Activated CD8-positive, alpha-beta memory T cell treated with anti-CD3 and anti-CD28 coated beads, Interleukin-2, amount 50 U/mL, for 24 hours (primary cell): ENCODE results near the gene RGS12.

Experiments used
- DNase-seq: peaks from one replicate; pipeline ENCODE4 v3.0.0-alpha.2; 2020; ENCODE audit errors: extremely low read depth

The RGS12 gene

DNA sequence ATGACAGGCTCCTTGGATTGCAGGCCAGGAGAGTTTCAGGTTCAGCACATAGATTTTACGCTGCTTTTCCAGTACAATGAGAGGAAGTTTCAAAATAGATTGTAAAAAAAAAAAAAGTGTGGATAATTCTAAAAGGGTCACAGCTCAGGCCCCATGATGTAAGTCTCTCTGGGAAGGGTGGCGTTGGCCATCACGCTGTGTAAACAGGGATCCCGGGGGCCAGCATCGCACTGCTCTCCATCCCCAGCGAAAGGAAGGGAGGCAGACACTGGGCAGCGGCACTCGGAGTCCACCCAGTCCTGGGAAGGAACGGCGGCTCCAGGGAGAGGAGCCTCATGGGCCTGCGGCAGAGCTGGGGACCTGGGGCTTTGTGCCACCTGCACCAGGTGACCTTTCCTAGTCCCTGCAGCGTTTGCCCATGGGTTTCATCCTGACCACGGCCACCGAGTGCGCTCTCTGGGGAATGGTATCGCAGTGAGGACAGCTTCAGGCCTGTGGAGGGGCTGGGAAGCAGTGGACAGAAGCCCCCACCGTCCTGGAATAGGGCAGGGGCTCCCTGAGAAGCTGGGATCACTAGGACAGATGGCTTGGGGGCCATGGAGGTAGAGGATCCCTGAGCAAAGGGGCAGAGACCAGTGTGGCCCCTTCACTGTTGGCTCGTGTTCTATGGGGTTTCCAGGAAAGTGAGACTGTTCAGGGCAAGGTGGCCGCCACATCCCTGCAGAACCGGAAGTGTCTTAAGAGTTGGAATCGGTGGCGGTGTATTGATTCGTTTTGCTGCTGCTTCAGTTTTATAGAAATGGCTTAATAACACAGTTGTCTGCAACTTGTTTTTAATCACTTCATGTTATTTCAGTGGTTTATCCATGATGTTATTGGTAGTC, 38.9 kb downstream of the RGS12 start:
- DNase-seq: no peak

- DNase-seq: no peak
Observed at GRCh38 chr4:3332498-3332897, 39.7 kb downstream of the RGS12 start.

- no peak for DNase-seq
Observed at GRCh38 chr4:3334316-3334715, 41.5 kb downstream of the RGS12 start.

DNA sequence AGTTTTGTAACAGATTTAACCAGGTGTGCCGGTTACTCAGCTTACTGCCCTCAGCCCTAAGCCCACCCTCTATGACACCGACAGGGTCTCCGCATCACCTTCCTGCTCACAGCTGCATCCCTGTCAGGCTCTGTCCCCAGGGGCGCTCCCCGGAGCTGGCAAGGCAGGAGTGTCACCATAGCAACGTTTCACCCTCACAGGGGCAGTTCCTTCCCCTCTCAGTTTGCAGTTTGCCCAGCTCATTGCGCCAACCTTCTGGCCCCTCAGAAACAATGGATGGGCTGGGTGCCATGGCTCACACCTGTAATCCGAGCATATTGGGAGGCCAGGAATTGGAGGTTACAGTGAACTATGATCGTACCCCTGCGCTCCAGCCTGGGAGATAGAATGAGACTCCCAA, 42.6 kb downstream of the RGS12 start:
- DNase-seq: no peak

GRCh38 chr4:3335982-3336381, 43.2 kb downstream of the RGS12 start:
- DNase-seq: no peak

DNA sequence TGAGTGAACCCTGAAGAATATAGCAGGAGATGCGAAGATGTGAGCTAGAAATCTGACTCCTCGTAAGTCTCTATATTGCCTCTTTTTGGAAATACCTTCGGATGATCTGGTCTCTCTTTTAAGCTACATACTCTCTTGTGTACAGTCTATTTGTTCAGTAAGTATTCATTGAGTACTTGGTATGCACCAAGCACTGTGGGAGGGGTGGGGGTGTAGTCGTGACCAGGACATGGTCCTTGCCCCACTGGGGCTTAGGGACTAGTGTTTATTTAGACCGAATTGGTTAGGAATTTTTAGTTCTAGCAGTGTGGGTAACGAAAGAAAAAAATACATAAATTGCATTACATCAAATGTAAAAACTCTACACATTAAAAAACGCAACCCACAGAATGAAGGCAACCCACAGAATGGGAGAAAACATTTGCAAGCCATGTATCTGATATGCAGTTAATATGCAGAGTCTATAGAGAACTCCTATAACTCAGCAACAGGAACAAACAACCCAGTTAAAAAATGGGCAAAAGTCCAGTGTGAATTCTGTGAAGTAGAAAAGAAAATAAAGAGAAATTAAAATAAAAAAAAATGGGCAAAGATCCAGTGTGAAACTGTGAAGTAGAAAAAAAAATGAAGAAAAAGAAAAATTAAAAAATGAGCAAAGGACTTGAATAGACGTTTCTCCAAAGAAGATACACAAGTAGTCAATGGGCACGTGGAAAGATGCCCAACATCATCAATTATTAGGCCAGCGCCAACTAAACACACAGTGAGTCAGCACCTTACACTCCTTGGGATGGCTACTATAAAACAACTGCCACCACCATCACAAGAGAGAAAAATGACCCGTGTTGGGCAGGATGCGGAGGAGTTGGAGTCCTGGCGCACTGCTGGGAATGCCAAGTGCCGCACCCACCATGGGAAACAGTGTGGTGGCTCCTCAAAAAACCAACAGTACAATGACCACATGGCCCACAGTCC, 43.8 kb downstream of the RGS12 start:
- DNase-seq: no peak

- DNase-seq: no peak
Observed at GRCh38 chr4:3337357-3337732, 44.5 kb downstream of the RGS12 start.

DNA sequence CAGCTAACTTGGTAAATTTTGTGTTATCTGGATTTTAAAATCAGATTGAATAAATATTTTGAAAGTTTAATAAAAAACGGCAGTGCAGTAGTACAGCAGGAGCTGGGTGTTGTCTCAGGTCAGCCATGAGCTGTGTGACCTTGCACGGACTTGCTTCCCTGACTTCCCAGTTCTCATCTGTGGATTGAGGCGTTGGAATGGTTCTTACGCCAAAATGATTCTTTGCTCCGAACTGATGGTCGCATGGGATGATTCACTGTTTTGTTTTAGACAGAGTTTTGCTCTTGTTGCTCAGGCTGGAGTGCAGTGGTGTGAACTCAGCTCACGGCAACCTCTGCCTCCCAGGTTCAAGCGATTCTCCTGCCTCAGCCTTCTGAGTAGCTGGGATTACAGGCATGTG, 45.0 kb downstream of the RGS12 start:
- DNase-seq: no peak

DNA sequence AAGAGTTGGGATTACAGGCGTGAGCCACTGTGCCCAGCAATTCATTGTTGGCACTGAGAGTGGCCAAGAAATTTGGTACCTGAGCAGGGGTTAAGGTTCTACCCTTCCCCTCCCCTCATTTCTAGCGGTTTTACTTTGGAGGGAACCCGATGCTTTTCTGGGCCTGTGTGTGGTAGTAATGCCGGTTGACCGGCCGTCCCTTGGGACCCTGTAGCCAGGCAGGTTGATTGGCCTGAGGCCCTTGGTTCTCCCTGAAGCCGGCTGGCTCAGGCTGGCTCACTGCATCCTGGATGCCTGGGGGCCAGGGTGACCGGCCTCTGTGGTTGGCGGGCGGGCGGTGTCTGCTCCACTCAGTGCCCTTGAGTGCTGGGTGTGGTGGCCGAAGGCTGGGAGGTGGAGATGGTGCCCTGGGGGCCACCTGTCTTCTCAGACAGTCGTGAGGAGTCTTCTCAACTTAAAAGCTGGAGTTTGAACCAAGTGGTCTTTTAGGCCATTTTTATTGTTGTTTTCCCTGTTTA, 45.6 kb downstream of the RGS12 start:
- DNase-seq: no peak

- no peak for DNase-seq
Observed at GRCh38 chr4:3338976-3339531, 46.2 kb downstream of the RGS12 start.

- no peak for DNase-seq
Observed at GRCh38 chr4:3339577-3339976, 46.8 kb downstream of the RGS12 start.

- no peak for DNase-seq
Observed at GRCh38 chr4:3340038-3340699, 47.3 kb downstream of the RGS12 start.

DNA sequence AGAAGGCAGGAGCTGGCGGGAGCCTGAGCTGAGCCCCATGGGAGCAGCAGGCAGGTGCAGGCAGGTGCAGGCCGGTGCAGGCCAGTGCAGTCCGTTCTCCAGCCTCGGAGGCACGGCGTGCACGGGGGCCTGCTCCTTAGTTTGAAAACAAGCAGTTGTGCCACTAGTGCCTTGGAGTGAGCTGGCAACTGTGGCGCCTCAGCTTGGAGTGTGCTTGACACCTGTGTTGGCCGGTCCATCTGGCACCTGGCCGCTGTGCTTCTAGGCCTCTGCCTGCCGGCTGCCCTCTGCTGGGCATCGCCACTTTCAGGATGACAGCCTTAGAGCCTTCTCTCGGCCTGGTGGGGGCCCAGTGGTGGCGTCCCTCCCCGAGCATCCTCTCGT, 47.9 kb downstream of the RGS12 start:
- DNase-seq: no peak

GRCh38 chr4:3341760-3342159, 48.9 kb downstream of the RGS12 start:
- no peak for DNase-seq

- no peak for DNase-seq
Observed at GRCh38 chr4:3342182-3342854, 49.5 kb downstream of the RGS12 start.
